Measurements from ENCODE around the gene CST3. TPM values are rescaled to one million over a fixed set of nuclear protein-coding genes. Genes with fewer than 3 reads are reported as not detected.
"Not testable (repeated sequence)": the region's sequence is repeated elsewhere in the genome, so short reads cannot be mapped to it uniquely, and the experiment has no call there.

CST3 gene
- total and polyA plus RNA-seq, 11 donors = 240 to 1,194 (median 611) TPM

DNA sequence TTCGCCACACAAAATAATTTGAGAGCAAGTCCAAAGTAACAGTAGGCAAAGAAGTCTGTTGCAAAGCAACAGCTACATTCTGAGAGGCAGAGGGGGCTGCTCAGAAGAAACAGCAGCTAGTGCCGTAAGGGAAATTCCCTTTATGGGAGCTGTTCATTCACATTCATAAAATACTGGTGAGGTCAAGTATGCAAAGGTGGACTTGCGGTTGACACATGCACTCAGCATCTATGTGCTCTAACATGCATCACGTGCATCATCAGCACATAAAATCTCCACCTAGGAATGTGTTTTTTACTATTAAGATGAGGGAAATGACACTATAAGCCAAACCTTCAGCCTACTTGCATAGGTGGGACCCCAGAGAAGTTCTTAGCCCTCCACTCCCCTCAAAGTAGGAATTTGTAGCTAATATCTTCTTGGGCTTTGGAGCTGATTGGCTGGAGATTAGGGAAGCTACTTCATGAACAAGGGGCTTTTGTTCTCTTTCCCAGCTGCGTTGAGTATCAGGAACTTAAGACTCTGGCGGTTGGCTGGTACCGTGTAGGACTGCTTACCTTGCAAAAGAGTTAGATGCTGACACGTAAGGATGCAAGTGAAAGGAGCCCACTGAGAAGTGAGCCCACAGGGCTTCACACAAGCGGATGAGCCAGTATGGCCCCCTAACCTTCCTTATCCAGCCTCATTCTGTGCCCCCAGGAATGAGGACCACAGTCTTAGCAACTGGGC lies 12.4 kb downstream of the CST3 start:
- H3K4me1 ChIP-seq = peaks cover 3 to 57% (median 17%) of the 10 kb centered on the region in 12 donors
- peaks cover 0 to 2% (median 0%) of the 10 kb centered on the region in 12 donors for H3K9me3 ChIP-seq
- H3K4me3 ChIP-seq = no peak overlapping the region
- WGBS, 4 donors = 81 to 86% (median 82%) methylated on average over 9 of the region's 9 CpGs
- TF ChIP-seq, protein P1, sequence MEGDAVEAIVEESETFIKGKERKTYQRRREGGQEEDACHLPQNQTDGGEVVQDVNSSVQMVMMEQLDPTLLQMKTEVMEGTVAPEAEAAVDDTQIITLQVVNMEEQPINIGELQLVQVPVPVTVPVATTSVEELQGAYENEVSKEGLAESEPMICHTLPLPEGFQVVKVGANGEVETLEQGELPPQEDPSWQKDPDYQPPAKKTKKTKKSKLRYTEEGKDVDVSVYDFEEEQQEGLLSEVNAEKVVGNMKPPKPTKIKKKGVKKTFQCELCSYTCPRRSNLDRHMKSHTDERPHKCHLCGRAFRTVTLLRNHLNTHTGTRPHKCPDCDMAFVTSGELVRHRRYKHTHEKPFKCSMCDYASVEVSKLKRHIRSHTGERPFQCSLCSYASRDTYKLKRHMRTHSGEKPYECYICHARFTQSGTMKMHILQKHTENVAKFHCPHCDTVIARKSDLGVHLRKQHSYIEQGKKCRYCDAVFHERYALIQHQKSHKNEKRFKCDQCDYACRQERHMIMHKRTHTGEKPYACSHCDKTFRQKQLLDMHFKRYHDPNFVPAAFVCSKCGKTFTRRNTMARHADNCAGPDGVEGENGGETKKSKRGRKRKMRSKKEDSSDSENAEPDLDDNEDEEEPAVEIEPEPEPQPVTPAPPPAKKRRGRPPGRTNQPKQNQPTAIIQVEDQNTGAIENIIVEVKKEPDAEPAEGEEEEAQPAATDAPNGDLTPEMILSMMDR (IDR thresholded peaks at IDR 0.05) = no peak
- no peak for TF ChIP-seq POLR2A (IDR thresholded peaks at IDR 0.05)
- no peak overlapping the region for H3K27ac ChIP-seq
- H3K36me3 ChIP-seq = no peaks in the 10 kb centered on the region
- H3K27me3 ChIP-seq = no peaks in the 10 kb centered on the region
- intact Hi-C loops (cut with DNase I) = no loop called here
- DNase-seq (no peak), ATAC-seq (no peak)

DNA sequence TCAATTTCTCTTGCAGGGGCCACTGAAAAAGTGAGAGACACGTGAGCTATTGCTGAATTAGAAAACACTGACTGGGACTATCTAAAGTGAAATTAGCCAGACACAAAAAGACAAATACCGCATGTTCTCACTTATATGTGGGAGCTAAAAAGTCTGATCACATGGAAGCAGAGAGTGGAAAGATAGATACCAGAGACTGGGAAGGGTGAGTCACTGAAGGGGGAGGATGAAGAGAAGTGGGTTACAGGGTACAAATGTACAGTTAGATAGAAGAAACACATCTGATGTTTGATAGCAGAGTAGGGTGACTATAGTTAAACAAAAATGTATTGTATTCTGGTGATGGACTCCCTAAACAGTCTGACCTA lies 13.4 kb downstream of the CST3 start:
- Histone ChIP-seq H3K4me3 (no peak overlapping the region), H3K9me3 (peaks cover 0 to 2% (median 0%) of the 10 kb centered on the region in 12 donors), H3K36me3 (no peaks in the 10 kb centered on the region), H3K27me3 (no peaks in the 10 kb centered on the region), H3K27ac (peak overlapping the region in 5 of 12 donors; percentile 17 to 90 (median 84)), H3K4me1 (peaks cover 3 to 46% (median 14%) of the 10 kb centered on the region in 12 donors)
- 52 to 62% (median 58%) methylated on average over 2 of the region's 2 CpGs for WGBS, 4 donors
- DNase-seq = no peak
- TF ChIP-seq POLR2A (IDR thresholded peaks at IDR 0.05) = no peak
- TF ChIP-seq, protein P1 (IDR thresholded peaks at IDR 0.05) = no peak
- intact Hi-C loops (cut with DNase I) = no loop called here
- peak in 1 of 4 donors; percentile 35 for ATAC-seq

DNA sequence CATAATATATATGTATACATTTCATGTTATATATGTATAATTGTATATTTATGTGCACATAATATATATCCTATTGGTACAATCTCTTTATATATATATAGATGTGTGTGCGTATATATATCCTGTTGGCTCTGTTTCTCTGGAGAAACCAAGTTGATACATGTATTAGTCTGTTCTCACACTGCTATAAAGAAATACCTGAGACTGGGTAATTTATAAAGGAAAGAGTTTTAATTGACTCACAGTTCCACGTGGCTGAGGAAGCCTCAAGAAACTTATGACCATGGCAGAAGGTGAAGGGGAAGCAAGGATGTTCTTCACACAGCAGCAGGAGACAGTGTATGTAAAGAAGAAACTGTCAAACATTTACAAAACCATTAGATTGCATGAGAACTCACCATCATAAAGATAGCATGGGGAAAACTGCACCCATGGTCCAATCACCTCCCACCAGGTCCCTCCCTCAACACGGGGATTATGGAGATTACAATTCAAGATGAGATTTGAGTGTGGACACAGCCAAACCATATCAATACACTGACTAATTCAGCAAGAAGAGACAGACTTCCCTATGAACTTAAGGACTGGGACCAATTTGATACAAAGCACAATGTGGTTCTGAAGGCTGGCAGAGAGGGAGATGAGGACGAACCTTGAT lies 14.0 kb downstream of the CST3 start:
- Histone ChIP-seq H3K27ac (peak overlapping the region; percentile 17 to 93 (median 82)), H3K36me3 (no peaks in the 10 kb centered on the region), H3K4me1 (peaks cover 2 to 41% (median 12%) of the 10 kb centered on the region in 12 donors), H3K9me3 (peaks cover 0 to 2% (median 0%) of the 10 kb centered on the region in 12 donors), H3K4me3 (no peak overlapping the region), H3K27me3 (no peaks in the 10 kb centered on the region)
- intact Hi-C loops (cut with DNase I) = no loop called here
- ATAC-seq (no peak), DNase-seq (no peak)
- WGBS, 4 donors = 61 to 76% (median 64%) methylated on average over 4 of the region's 4 CpGs
- TF ChIP-seq, protein P1 (IDR thresholded peaks at IDR 0.05) = no peak
- no peak for TF ChIP-seq POLR2A (IDR thresholded peaks at IDR 0.05)

DNA sequence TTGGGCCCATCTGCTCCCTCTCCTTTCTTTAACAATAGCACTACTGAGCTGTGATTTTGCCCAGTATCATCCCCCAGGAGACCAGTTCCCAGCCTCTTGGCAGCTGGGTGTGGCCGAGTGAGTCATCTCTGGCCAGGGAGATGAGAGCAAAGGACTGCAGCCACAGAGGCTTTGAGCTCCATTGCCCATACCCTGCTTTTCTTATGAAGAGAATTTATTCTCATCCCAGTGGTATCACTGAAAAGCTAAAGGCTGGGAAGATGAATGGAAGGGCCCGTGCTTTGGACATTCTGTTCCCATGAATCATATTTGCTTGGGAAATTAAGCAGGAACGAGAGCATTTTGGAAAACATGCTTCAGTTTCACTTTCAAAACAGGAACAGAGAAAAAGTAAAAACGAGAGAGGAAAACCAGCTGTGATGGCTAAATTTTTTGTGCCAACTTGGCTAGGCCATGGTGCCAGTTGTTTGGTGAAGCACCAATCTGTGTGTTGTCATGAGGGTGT lies 14.9 kb downstream of the CST3 start:
- DNase-seq = peak in 4 of 5 donors; percentile 55 to 89 (median 70)
- peak in 1 of 2 donors; percentile 35 for TF ChIP-seq POLR2A (IDR thresholded peaks at IDR 0.05)
- TF ChIP-seq, protein P1 (IDR thresholded peaks at IDR 0.05) = no peak
- intact Hi-C loops (cut with DNase I) = no loop called here
- 18 to 42% (median 29%) methylated on average over 4 of the region's 4 CpGs for WGBS, 4 donors
- Histone ChIP-seq H3K4me3 (peak overlapping the region in 10 of 12 donors; percentile 14 to 48 (median 36)), H3K4me1 (peaks cover 0 to 35% (median 9%) of the 10 kb centered on the region in 12 donors), H3K27ac (peak overlapping the region; percentile 71 to 93 (median 82)), H3K36me3 (no peaks in the 10 kb centered on the region), H3K27me3 (no peaks in the 10 kb centered on the region), H3K9me3 (peaks cover 0 to 2% (median 0%) of the 10 kb centered on the region in 12 donors)
- peak; percentile 88 to 98 (median 96) for ATAC-seq

DNA sequence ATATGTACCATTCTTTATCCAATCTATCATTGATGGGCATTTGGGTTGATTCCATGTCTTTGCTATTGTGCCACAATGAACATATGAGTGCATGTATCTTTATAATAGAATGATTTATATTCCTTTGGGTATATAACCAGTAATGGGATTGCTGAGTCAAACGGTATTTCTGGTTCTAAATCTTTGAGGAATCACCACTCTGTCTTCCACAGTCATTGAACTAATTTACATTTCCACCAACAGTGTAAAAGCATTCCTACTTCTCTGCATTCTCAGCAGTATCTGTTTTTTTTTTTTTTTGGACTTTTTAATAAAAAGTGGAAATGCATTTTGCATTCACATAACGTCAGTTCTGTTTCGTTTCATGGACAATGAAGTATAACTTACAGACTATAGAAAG lies 15.4 kb downstream of the CST3 start:
- H3K27ac ChIP-seq = peak overlapping the region; percentile 71 to 93 (median 82)
- DNase-seq; H3K9me3 ChIP-seq; intact Hi-C loops (cut with DNase I); H3K36me3 ChIP-seq; H3K27me3 ChIP-seq; ATAC-seq: not testable (repeated sequence)
- peak overlapping the region in 9 of 12 donors; percentile 26 to 48 (median 38) for H3K4me3 ChIP-seq
- H3K4me1 ChIP-seq = peaks cover 0 to 35% (median 9%) of the 10 kb centered on the region in 12 donors
- 33 to 65% (median 47%) methylated on average over 3 of the region's 3 CpGs for WGBS, 4 donors

DNA sequence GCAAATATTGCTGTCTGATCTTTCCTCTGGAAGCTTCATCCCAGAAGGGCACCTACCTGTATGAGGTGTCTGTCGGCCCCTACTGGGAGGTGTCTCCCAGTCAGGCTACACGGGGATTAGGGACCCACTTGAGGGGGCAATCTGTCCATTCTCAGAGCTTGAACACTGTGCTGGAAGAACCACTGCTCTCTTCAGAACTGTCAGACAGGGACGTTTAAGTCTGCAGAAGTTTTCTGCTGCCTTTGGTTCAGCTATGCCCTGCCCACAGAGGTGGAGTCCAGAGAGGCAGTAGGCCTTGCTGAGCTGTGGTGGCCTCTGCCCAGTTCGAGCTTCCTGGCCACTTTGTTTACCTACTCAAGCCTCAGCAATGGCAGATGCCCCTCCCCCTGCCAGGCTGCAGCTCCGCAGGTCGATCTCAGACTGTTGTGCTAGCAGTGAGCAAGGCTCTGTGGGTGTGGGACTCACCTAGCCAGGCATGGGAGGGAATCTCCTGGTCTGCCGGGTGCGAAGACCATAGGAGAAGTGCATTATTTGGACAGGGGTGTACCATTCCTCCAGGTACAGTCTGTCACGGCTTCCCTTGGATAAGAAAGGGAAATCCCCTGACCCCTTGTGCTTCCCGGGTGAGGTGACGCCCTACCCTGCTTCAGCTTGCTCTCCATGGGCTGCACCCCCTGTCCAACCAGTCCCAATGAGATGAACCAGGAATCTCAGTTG lies 16.9 kb downstream of the CST3 start:
- ATAC-seq; H3K9me3 ChIP-seq; H3K27ac ChIP-seq; DNase-seq; H3K27me3 ChIP-seq; intact Hi-C loops (cut with DNase I); H3K36me3 ChIP-seq; H3K4me3 ChIP-seq: not testable (repeated sequence)
- peaks cover 0 to 27% (median 9%) of the 10 kb centered on the region in 12 donors for H3K4me1 ChIP-seq
- WGBS, 4 donors = 72 to 80% (median 78%) methylated on average over 9 to 11 of the region's 11 CpGs

Data from heart left ventricle (tissue), 16 donors.